Measurements from ENCODE around the gene TAF10. TPM values are rescaled to one million over a fixed set of nuclear protein-coding genes. Genes with fewer than 3 reads are reported as not detected.

The TAF10 gene
- total RNA-seq, 1 donor from 2014 or later: 112 TPM

GRCh38 chr11:6598555-6598954, 13.5 kb downstream of the TAF10 start:
- ATAC-seq: no peak
- H3K27me3 ChIP-seq (ENCODE audit: low read depth): no peaks in the 10 kb centered on the region
- DNase-seq: no peak
- H3K27ac ChIP-seq: no peak overlapping the region
- no peak overlapping the region for H3K4me3 ChIP-seq
- no peaks in the 10 kb centered on the region for H3K9me3 ChIP-seq
- no peak for TF ChIP-seq CTCF (IDR thresholded peaks at IDR 0.05)
- intact Hi-C loops (cut with DNase I): no loop called here
- peaks cover 19% of the 10 kb centered on the region for H3K4me1 ChIP-seq
- H3K36me3 ChIP-seq: peaks cover 71% of the 10 kb centered on the region

GRCh38 chr11:6596239-6596877, 15.7 kb downstream of the TAF10 start:
- Histone ChIP-seq H3K4me3 (no peak overlapping the region), H3K4me1 (peaks cover 5% of the 10 kb centered on the region), H3K9me3 (no peaks in the 10 kb centered on the region), H3K27ac (peak overlapping the region; percentile 46), H3K27me3 (ENCODE audit: low read depth) (no peaks in the 10 kb centered on the region), H3K36me3 (peaks cover 75% of the 10 kb centered on the region)
- intact Hi-C loops (cut with DNase I): no loop called here
- no peak for TF ChIP-seq CTCF (IDR thresholded peaks at IDR 0.05)
- DNase-seq (no peak), ATAC-seq (no peak)

- H3K4me3 ChIP-seq: no peak overlapping the region
- no peak for ATAC-seq
- no peaks in the 10 kb centered on the region for H3K27me3 ChIP-seq (ENCODE audit: low read depth)
- H3K36me3 ChIP-seq: peaks cover 54% of the 10 kb centered on the region
- no peak overlapping the region for H3K27ac ChIP-seq
- TF ChIP-seq CTCF (IDR thresholded peaks at IDR 0.05): no peak
- intact Hi-C loops (cut with DNase I): no loop called here
- H3K4me1 ChIP-seq: no peaks in the 10 kb centered on the region
- no peaks in the 10 kb centered on the region for H3K9me3 ChIP-seq
- no peak for DNase-seq
Measured at GRCh38 chr11:6594142-6594768, 17.8 kb downstream of the TAF10 start.

- no peak for TF ChIP-seq CTCF (IDR thresholded peaks at IDR 0.05)
- ATAC-seq (no peak), DNase-seq (no peak)
- peaks cover 18% of the 10 kb centered on the region for H3K9me3 ChIP-seq
- no peak overlapping the region for H3K27ac ChIP-seq
- intact Hi-C loops (cut with DNase I): no loop called here
- no peak overlapping the region for H3K4me3 ChIP-seq
- H3K4me1 ChIP-seq: no peaks in the 10 kb centered on the region
- peaks cover 12% of the 10 kb centered on the region for H3K36me3 ChIP-seq
- no peaks in the 10 kb centered on the region for H3K27me3 ChIP-seq (ENCODE audit: low read depth)
Measured at GRCh38 chr11:6588018-6588417, 24.0 kb downstream of the TAF10 start.

GRCh38 chr11:6587360-6587953, 24.6 kb downstream of the TAF10 start:
- intact Hi-C loops (cut with DNase I): no loop called here
- DNase-seq (no peak), ATAC-seq (peak; percentile 48 to 64)
- H3K4me1 ChIP-seq: no peaks in the 10 kb centered on the region
- peaks cover 7% of the 10 kb centered on the region for H3K36me3 ChIP-seq
- no peak overlapping the region for H3K27ac ChIP-seq
- H3K4me3 ChIP-seq: no peak overlapping the region
- peaks cover 22% of the 10 kb centered on the region for H3K9me3 ChIP-seq
- no peaks in the 10 kb centered on the region for H3K27me3 ChIP-seq (ENCODE audit: low read depth)
- no peak for TF ChIP-seq CTCF (IDR thresholded peaks at IDR 0.05)
